Measurements from ENCODE around the gene PID1.

GRCh38 chr2:229193281-229193680 lies 77.8 kb downstream of the PID1 start:
- TF ChIP-seq CTCF (IDR thresholded peaks at IDR 0.05): no peak
- TF ChIP-seq POLR2A (IDR thresholded peaks at IDR 0.05): no peak

All from esophagus squamous epithelium (tissue), 4 donors.